CD4-positive, CD25-positive, alpha-beta regulatory T cell (primary cell): ENCODE data around the gene BPIFB3. TPM values are rescaled to one million over a fixed set of nuclear protein-coding genes. Genes with fewer than 3 reads are reported as not detected.
A peak's percentile ranks its signal among the peaks of the same experiment; 100 is the strongest.
"Not testable (repeated sequence)": the region's sequence is repeated elsewhere in the genome, so short reads cannot be mapped to it uniquely, and the experiment has no call there.

ENCODE experiments used
- ATAC-seq, 2 donors: fragments of 150-1000 bp; cut with Tn5 transposase; one replicate each; pipeline ENCODE4 v1.10.0; 2021; ENCODE audit warnings: low read depth in 2 of 2, moderate number of reproducible peaks in 2 of 2, moderate library complexity in 1 of 2
- DNase-seq, 3 donors: peaks; one replicate each; pipeline versions ENCODE4 v3.0.0 to v3.0.0-alpha.2; 2012 to 2022; ENCODE audit warnings: mixed read lengths in 1 of 3
- H3K27ac ChIP-seq: one replicate; pipeline ENCODE4 v1.7.0; 2013; ENCODE audit warnings: mild to moderate bottlenecking, low read length; ENCODE audit not compliant: insufficient read depth, poor library complexity, severe bottlenecking
- H3K27me3 ChIP-seq: one replicate; pipeline ENCODE4 v1.7.0; 2013; ENCODE audit warnings: low read length; ENCODE audit not compliant: control insufficient read depth, insufficient read depth
- H3K36me3 ChIP-seq: one replicate; pipeline ENCODE4 v1.7.0; 2013; ENCODE audit warnings: mild to moderate bottlenecking, low read length, moderate library complexity; ENCODE audit not compliant: control insufficient read depth, insufficient read depth
- H3K4me1 ChIP-seq: 2 replicates; pipeline ENCODE4 v1.7.0; 2013; ENCODE audit warnings: mild to moderate bottlenecking, low read length; ENCODE audit not compliant: insufficient read depth, control insufficient read depth, poor library complexity, severe bottlenecking
- H3K4me3 ChIP-seq: one replicate; pipeline ENCODE4 v1.7.0; 2013; ENCODE audit warnings: low read depth, mild to moderate bottlenecking, low read length, moderate library complexity
- H3K9me3 ChIP-seq, 2 experiments: 1 replicate in 1 of 2; 2 replicates in 1 of 2; pipeline ENCODE4 v1.7.0; 2013; ENCODE audit warnings: low read length in 2 of 2, mild to moderate bottlenecking in 1 of 2, moderate library complexity in 1 of 2; ENCODE audit not compliant: control insufficient read depth in 2 of 2
- H3K27ac Mint-ChIP-seq, 3 donors: one replicate each; pipeline ENCODE4 v1.8.0; 2020 to 2022; ENCODE audit warnings: mild to moderate bottlenecking in 3 of 3, mixed read lengths in 3 of 3, moderate library complexity in 2 of 3
- H3K27me3 Mint-ChIP-seq: one replicate; pipeline ENCODE4 v1.8.0; 2022; ENCODE audit warnings: mild to moderate bottlenecking, mixed read lengths
- H3K36me3 Mint-ChIP-seq: one replicate; pipeline ENCODE4 v1.8.0; 2020; ENCODE audit warnings: mixed read lengths
- H3K4me1 Mint-ChIP-seq, 4 donors: one replicate each; pipeline ENCODE4 v1.8.0; 2020 to 2022; ENCODE audit warnings: mixed read lengths in 4 of 4, mild to moderate bottlenecking in 1 of 4
- H3K4me3 Mint-ChIP-seq, 4 donors: one replicate each; pipeline ENCODE4 v1.8.0; 2020 to 2022; ENCODE audit warnings: mild to moderate bottlenecking in 4 of 4, mixed read lengths in 4 of 4, moderate library complexity in 3 of 4
- H3K9me3 Mint-ChIP-seq, 7 donors: one replicate each; pipeline ENCODE4 v1.8.0; 2020 to 2022; ENCODE audit warnings: mixed read lengths in 7 of 7, mild to moderate bottlenecking in 3 of 7, moderate library complexity in 2 of 7
- polyA plus RNA-seq, 4 donors: library from polyadenylated mRNA; unstranded; fragments of 300-500 nt; fragmentation: Illumina TruSeq; gene quantifications; one replicate each; pipeline ENCODE4 v1.2.3, GENCODE V29; 2021
- total RNA-seq: library from RNA; stranded (reverse); gene quantifications from one replicate; pipeline ENCODE4 v1.2.3, GENCODE V29; 2022

The BPIFB3 gene
- total and polyA plus RNA-seq, 5 donors from 2014 or later = not detected

DNA sequence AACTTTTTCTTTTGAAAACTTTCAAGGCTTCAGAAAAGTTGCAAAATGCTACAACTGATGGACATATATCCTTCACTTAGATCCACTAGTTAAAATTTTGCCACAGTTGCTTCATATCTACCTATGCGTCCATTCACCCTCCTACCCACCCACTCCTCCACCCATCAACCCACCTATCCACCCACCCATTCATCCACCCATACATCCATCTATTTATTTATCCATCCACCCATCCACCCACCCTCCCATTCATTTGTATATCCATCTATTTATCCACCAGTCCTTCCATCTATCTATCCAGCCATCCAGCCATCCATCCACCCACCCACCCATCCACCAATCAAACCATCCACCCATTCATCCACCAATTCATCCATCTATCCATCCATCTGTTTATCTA is 39.4 kb downstream of the BPIFB3 start:
- H3K27me3 Mint-ChIP-seq = no peaks in the 10 kb centered on the region
- Histone ChIP-seq H3K9me3 (no peaks in the 10 kb centered on the region), H3K36me3 (no peaks in the 10 kb centered on the region), H3K27me3 (no peaks in the 10 kb centered on the region), H3K4me1 (no peaks in the 10 kb centered on the region), H3K27ac (no peak overlapping the region), H3K4me3 (no peak overlapping the region)
- ATAC-seq (no peak), DNase-seq (no peak)
- peaks cover 0 to 9% (median 3%) of the 10 kb centered on the region in 4 donors for H3K4me1 Mint-ChIP-seq
- H3K27ac Mint-ChIP-seq = no peak overlapping the region
- peaks cover 0 to 4% (median 0%) of the 10 kb centered on the region in 7 donors for H3K9me3 Mint-ChIP-seq
- no peaks in the 10 kb centered on the region for H3K36me3 Mint-ChIP-seq
- H3K4me3 Mint-ChIP-seq = no peak overlapping the region

DNA sequence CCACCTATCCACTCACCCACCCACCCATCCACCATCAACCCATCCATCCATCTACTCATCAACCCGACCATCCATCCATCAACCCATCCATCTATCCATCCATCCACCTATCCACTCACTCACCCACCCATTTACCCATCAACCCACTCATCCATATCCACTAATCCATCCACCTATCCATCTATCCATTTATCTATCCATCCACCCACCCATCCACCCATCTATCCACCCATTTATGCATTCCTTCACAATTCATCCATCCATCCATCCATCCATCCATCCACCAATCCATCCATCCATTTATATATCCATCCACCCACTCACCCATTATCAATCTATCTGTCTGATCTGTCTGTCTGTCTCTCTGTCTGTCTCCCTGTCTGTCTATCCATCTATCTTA is 39.9 kb downstream of the BPIFB3 start:
- Mint-ChIP-seq H3K27me3 (no peaks in the 10 kb centered on the region), H3K9me3 (peaks cover 0 to 4% (median 0%) of the 10 kb centered on the region in 7 donors), H3K36me3 (no peaks in the 10 kb centered on the region), H3K4me1 (peaks cover 0 to 9% (median 3%) of the 10 kb centered on the region in 4 donors), H3K27ac (no peak overlapping the region), H3K4me3 (no peak overlapping the region)
- Histone ChIP-seq H3K27ac (no peak overlapping the region), H3K4me1 (no peaks in the 10 kb centered on the region), H3K36me3 (no peaks in the 10 kb centered on the region), H3K9me3 (no peaks in the 10 kb centered on the region), H3K27me3 (no peaks in the 10 kb centered on the region), H3K4me3 (no peak overlapping the region)
- ATAC-seq (no peak), DNase-seq (no peak)

DNA sequence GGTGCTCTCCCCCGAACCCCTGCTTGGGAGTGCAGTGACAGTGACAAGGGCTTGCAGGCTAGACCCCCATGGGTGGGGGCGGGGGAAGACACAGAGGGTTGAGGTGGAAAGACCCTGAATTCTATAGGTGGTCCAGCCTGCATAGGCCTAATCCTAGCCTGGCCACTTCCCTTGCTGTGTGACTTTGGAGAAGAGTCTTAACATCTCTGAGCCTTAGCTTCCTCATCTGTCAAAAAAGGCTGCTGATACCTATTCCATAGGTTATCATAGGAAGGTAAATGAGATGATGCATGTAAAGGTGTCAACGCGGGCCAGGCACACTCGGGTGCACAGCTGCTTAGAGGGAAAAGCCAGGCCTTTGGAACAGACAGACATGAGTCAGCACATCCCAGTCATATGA is 41.5 kb downstream of the BPIFB3 start:
- H3K36me3 ChIP-seq = no peaks in the 10 kb centered on the region
- H3K27me3 Mint-ChIP-seq = no peaks in the 10 kb centered on the region
- no peaks in the 10 kb centered on the region for H3K36me3 Mint-ChIP-seq
- H3K4me1 ChIP-seq = no peaks in the 10 kb centered on the region
- ATAC-seq = no peak
- H3K4me3 Mint-ChIP-seq = no peak overlapping the region
- H3K4me3 ChIP-seq = no peak overlapping the region
- H3K27ac ChIP-seq = no peak overlapping the region
- no peaks in the 10 kb centered on the region for H3K9me3 ChIP-seq
- H3K4me1 Mint-ChIP-seq = peaks cover 0 to 9% (median 4%) of the 10 kb centered on the region in 4 donors
- H3K27ac Mint-ChIP-seq = no peak overlapping the region
- H3K9me3 Mint-ChIP-seq = peaks cover 0 to 4% (median 0%) of the 10 kb centered on the region in 7 donors
- DNase-seq = no peak
- H3K27me3 ChIP-seq = no peaks in the 10 kb centered on the region

DNA sequence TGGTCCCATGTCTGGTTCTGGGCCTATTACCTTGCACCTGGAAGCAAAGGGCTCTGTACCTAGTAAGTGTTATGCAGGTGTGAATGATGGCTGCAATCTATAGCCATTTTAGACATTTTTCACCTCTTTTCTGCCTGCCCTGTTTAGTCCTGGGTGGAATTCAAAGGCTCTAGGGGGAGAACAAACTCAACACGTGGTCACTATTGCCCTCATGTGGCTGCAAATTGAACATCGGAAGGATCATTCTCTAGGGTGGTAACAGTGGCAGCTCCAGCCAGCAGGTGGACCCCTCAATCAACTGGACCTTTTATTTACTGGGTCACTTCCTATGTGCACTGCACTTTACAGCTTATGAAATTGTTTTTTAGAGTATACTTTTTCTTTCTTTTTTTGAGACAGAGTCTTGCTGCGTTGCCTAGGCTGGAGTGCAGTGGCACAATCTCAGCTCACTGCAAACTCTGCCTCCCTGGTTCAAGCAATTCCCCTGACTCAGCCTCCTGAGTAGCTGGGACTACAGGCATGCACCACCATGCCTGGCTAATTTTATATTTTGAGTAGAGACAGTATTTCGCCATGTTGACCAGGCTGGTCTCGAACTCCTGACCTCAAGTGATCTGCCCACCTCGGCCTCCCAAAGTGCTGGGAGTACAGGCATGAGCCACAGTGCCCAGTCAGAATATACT is 42.3 kb downstream of the BPIFB3 start:
- H3K4me1 ChIP-seq, H3K4me1 Mint-ChIP-seq, H3K4me3 Mint-ChIP-seq, H3K36me3 Mint-ChIP-seq, H3K27me3 ChIP-seq, H3K4me3 ChIP-seq, H3K9me3 Mint-ChIP-seq, H3K27ac ChIP-seq, H3K9me3 ChIP-seq, H3K36me3 ChIP-seq, H3K27me3 Mint-ChIP-seq: not testable (repeated sequence)
- peak; percentile 34 to 64 for ATAC-seq
- peak; percentile 10 to 59 (median 28) for DNase-seq
- H3K27ac Mint-ChIP-seq = peak overlapping the region in 1 of 3 donors; percentile 59

DNA sequence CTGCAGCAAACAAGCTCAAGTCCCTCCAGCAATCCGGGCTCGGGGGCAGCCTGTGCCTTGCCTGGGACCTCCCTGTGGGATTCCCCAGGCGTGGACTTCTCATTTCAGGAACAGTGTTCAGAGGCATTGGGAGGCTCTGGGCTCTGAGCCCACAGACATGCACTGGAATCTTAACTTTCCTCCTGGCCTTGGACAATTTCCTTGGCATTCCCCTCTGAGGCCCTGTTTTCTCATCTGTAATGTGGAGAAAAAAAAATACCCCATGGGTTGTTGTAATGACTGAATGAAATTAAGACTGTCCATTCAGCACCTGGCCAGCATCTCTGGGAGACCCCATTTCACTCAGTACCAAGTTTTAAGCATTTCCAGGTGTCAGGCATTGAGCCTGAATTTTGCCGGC is 43.3 kb downstream of the BPIFB3 start:
- Histone ChIP-seq H3K9me3 (no peaks in the 10 kb centered on the region), H3K27ac (no peak overlapping the region), H3K27me3 (no peaks in the 10 kb centered on the region), H3K4me3 (no peak overlapping the region), H3K4me1 (no peaks in the 10 kb centered on the region), H3K36me3 (no peaks in the 10 kb centered on the region)
- Mint-ChIP-seq H3K9me3 (peaks cover 0 to 4% (median 0%) of the 10 kb centered on the region in 7 donors), H3K4me3 (no peak overlapping the region), H3K36me3 (no peaks in the 10 kb centered on the region), H3K4me1 (peaks cover 0 to 6% (median 3%) of the 10 kb centered on the region in 4 donors), H3K27me3 (peaks cover 4% of the 10 kb centered on the region), H3K27ac (no peak overlapping the region)
- no peak for DNase-seq
- no peak for ATAC-seq

DNA sequence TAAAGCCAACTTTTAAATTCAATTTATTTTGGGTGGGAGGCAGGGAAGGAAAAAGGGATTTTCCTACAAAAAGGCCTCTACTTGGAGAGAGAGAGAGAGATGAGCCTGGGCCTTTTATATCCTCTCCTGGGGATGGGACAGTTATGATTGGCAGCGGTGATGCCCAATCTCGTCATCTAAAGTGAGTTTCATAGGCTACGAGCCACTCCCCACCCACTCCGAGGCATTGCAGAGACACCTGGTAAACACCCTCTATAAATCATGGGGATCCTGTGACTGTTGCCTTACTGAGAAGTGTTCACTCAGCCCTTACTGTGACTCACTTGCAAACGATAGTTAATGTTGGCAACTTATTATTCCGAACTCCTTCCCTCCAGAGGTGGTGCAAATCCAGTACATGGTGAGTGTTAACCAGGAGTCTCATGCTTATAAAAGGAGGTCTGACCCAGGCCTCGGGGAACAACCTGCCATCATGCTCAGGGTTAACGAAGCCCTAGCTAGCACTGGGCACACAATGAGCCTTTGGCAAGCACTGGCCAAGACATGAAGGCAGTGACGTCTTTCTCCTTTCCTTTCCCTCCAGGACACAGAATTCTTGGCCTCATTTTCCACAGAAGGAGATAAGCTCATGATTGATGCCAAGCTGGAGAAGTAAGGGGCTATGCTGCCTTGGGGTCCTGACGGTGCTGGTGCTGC is 46.3 kb downstream of the BPIFB3 start:
- Mint-ChIP-seq H3K27me3 (peaks cover 4% of the 10 kb centered on the region), H3K4me3 (no peak overlapping the region), H3K9me3 (no peaks in the 10 kb centered on the region), H3K36me3 (no peaks in the 10 kb centered on the region), H3K4me1 (peaks cover 0 to 6% (median 3%) of the 10 kb centered on the region in 4 donors), H3K27ac (no peak overlapping the region)
- Histone ChIP-seq H3K27me3 (no peaks in the 10 kb centered on the region), H3K27ac (no peak overlapping the region), H3K4me1 (no peaks in the 10 kb centered on the region), H3K9me3 (no peaks in the 10 kb centered on the region), H3K36me3 (no peaks in the 10 kb centered on the region), H3K4me3 (no peak overlapping the region)
- ATAC-seq = no peak
- no peak for DNase-seq

DNA sequence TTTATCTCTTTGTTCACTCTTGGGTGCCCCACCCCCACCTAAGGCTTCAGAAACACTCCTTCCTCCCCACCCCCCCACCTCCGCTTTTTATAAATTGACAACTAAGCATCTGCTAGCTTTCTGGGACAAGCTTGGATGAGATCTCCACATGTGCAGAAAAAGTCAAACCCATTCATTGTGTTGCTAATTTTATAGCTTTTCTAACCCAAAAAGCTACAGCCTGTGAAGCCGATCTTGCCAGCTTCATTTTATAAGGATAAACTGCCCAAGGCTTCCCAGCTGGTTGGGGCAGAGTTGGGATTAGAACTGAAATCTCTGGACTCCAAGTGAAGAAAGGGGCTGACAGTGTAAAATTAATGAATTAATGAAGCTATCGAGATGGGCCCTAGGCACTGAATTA is 49.9 kb downstream of the BPIFB3 start:
- Mint-ChIP-seq H3K36me3 (no peaks in the 10 kb centered on the region), H3K27ac (no peak overlapping the region), H3K9me3 (no peaks in the 10 kb centered on the region), H3K27me3 (peaks cover 10% of the 10 kb centered on the region), H3K4me3 (no peak overlapping the region), H3K4me1 (peaks cover 0 to 2% (median 0%) of the 10 kb centered on the region in 4 donors)
- Histone ChIP-seq H3K4me1 (no peaks in the 10 kb centered on the region), H3K27me3 (no peaks in the 10 kb centered on the region), H3K9me3 (no peaks in the 10 kb centered on the region), H3K4me3 (no peak overlapping the region), H3K27ac (no peak overlapping the region), H3K36me3 (no peaks in the 10 kb centered on the region)
- DNase-seq (no peak), ATAC-seq (no peak)

DNA sequence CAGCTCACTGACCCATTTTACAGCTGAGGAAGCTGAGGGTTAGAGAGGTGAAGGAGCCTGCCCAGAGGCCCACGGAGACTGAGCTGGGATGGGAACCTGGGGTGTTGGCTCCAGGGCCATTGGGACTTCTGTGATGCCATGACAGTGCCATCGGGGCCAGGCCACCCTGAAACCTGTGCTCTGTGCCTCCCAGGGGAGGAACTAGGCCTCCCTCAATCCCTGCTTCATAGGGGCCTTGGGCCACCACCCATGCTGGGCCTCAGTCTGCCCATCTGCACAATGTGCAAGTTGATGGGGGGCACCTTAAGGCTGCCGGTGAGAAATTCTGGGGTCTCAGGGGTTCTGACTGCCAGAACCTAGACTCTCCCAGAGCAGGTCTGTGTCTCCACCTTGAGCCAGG is 50.6 kb downstream of the BPIFB3 start:
- Mint-ChIP-seq H3K4me3 (no peak overlapping the region), H3K36me3 (no peaks in the 10 kb centered on the region), H3K27me3 (peaks cover 10% of the 10 kb centered on the region), H3K27ac (no peak overlapping the region), H3K4me1 (peaks cover 0 to 2% (median 0%) of the 10 kb centered on the region in 4 donors), H3K9me3 (no peaks in the 10 kb centered on the region)
- no peak overlapping the region for H3K27ac ChIP-seq
- H3K36me3 ChIP-seq = no peaks in the 10 kb centered on the region
- no peak for ATAC-seq
- no peaks in the 10 kb centered on the region for H3K27me3 ChIP-seq
- no peak for DNase-seq
- no peaks in the 10 kb centered on the region for H3K9me3 ChIP-seq
- H3K4me1 ChIP-seq = no peaks in the 10 kb centered on the region
- no peak overlapping the region for H3K4me3 ChIP-seq
